T-helper 17 cell (primary cell): ENCODE results near the gene EIF4E3. TPM values are rescaled to one million over a fixed set of nuclear protein-coding genes. Genes with fewer than 3 reads are reported as not detected.

ENCODE experiments used
- ATAC-seq: fragments of 150-1000 bp; cut with Tn5 transposase; 2 replicates; pipeline ENCODE4 v1.10.0; 2021; ENCODE audit warnings: mild to moderate bottlenecking, moderate library complexity
- DNase-seq, 3 donors: peaks; one replicate each; pipeline versions ENCODE4 v3.0.0 to v3.0.0-alpha.2; 2020 to 2021
- H3K9me3 ChIP-seq: one replicate; pipeline ENCODE4 v1.7.0; 2013; ENCODE audit warnings: low read length, mild to moderate bottlenecking; ENCODE audit not compliant: control insufficient read depth, poor library complexity, severe bottlenecking
- H3K27ac Mint-ChIP-seq: one replicate; pipeline ENCODE4 v1.8.0; 2022; ENCODE audit warnings: mild to moderate bottlenecking, moderate library complexity, mixed read lengths
- H3K27me3 Mint-ChIP-seq: one replicate; pipeline ENCODE4 v1.8.0; 2022; ENCODE audit warnings: mixed read lengths
- H3K36me3 Mint-ChIP-seq: one replicate; pipeline ENCODE4 v1.8.0; 2022; ENCODE audit warnings: low read depth, mixed read lengths
- H3K4me1 Mint-ChIP-seq: one replicate; pipeline ENCODE4 v1.8.0; 2022; ENCODE audit warnings: mild to moderate bottlenecking, mixed read lengths
- H3K4me3 Mint-ChIP-seq: one replicate; pipeline ENCODE4 v1.8.0; 2022; ENCODE audit warnings: mild to moderate bottlenecking, moderate library complexity, mixed read lengths
- total RNA-seq, 4 donors: library from RNA in 2 of 4; stranded (reverse) in 2 of 4; gene quantifications; one replicate each; pipeline ENCODE4 v1.2.3 and lab custom pipeline; 2022 to 2026

Gene EIF4E3
- total RNA-seq, 2 donors from 2014 or later: 41.4 to 63.7 TPM

DNA sequence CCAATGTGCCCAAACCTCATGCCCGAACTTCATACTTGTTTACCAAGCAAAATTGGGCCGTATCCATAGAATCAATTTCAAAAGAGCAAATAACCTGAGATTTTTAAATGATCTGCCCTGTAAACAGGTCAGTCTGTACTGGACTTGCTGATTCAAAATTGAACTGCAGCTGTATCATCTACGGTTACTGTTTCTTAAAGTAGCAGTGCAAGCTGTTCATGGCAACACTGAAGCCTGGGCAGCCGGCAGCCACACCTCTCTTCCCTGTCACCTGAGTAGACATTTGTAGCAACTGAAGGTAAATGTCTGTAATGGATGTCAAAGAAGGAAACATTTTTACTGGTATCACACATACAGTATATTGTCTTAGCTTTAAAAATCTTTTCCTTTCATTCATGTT is 10.6 kb downstream of the EIF4E3 start:
- H3K27me3 Mint-ChIP-seq: no peaks in the 10 kb centered on the region
- H3K27ac Mint-ChIP-seq: peak overlapping the region; percentile 89
- no peak for DNase-seq
- H3K4me1 Mint-ChIP-seq: peaks cover 74% of the 10 kb centered on the region
- ATAC-seq: no peak
- no peaks in the 10 kb centered on the region for H3K9me3 ChIP-seq
- no peaks in the 10 kb centered on the region for H3K36me3 Mint-ChIP-seq
- H3K4me3 Mint-ChIP-seq: no peak overlapping the region

- H3K27ac Mint-ChIP-seq: peak overlapping the region; percentile 89
- H3K4me3 Mint-ChIP-seq: peak overlapping the region; percentile 52
- no peaks in the 10 kb centered on the region for H3K9me3 ChIP-seq
- no peaks in the 10 kb centered on the region for H3K36me3 Mint-ChIP-seq
- DNase-seq (no peak), ATAC-seq (no peak)
- H3K27me3 Mint-ChIP-seq: no peaks in the 10 kb centered on the region
- peaks cover 63% of the 10 kb centered on the region for H3K4me1 Mint-ChIP-seq
These were observed 12.2 kb downstream of the EIF4E3 start for GRCh38 chr3:71713041-71713440.

DNA sequence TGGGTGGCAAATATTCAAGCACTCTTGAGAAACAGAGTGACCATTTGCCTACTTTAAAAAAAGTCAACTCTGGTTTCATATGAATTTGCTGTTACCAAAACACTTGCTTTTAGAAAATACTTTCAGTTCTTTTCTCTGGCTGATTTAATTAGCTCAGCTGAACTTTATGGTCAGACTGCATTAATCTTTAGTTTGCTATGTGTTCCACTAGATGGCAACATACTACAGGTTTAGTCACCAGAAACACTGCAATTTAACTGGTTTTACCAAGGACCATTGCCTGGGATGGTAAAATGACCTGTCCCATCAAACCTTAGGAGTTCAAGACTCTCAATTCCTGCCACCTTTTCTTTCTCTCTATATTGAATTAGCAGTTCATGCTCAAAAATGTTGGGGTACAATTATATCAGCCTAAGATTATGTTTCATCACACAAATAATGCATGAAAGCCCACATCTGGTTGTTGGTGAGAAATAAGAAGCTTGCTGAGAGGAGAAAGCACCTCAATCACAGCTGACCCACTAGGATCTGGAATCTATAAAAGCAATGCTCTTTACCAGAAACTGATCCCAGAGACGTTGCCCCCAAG is 14.2 kb downstream of the EIF4E3 start:
- DNase-seq (no peak), ATAC-seq (peak; percentile 76)
- peaks cover 50% of the 10 kb centered on the region for H3K4me1 Mint-ChIP-seq
- H3K27ac Mint-ChIP-seq: no peak overlapping the region
- no peaks in the 10 kb centered on the region for H3K9me3 ChIP-seq
- no peaks in the 10 kb centered on the region for H3K36me3 Mint-ChIP-seq
- H3K4me3 Mint-ChIP-seq: no peak overlapping the region
- H3K27me3 Mint-ChIP-seq: no peaks in the 10 kb centered on the region

DNA sequence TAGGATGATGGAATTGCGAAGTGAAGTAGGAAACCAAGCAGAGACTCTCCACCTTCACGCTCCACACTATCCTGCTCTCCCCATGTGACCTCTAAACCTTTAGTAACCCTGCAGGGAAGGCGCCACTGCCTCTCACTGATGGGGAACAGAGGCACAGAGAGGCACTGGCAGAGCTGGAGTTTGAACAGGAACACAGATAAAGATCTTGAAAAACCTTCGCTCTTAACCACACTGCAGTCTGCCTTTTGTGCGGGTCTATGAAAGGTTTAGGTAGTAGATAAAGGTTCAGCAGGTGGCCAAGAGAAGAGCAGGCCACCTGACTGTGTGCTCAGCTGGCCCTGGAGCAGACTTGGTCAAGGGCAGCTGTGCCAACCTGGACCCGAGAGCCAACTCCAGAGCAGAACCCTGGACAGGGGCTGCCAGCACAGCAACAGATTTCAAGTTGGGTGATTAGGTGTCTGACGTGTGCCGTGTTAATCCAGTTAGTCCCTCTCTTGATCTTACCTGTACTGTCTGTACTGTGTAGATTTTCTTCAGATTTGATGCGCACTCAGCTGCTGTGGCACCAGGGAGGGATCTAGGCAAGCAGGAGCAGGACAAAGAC is 15.2 kb downstream of the EIF4E3 start:
- Mint-ChIP-seq H3K4me1 (peaks cover 58% of the 10 kb centered on the region), H3K27me3 (no peaks in the 10 kb centered on the region), H3K4me3 (peak overlapping the region; percentile 72), H3K36me3 (no peaks in the 10 kb centered on the region), H3K27ac (peak overlapping the region; percentile 89)
- no peak for DNase-seq
- ATAC-seq: peak; percentile 61
- H3K9me3 ChIP-seq: no peaks in the 10 kb centered on the region

DNA sequence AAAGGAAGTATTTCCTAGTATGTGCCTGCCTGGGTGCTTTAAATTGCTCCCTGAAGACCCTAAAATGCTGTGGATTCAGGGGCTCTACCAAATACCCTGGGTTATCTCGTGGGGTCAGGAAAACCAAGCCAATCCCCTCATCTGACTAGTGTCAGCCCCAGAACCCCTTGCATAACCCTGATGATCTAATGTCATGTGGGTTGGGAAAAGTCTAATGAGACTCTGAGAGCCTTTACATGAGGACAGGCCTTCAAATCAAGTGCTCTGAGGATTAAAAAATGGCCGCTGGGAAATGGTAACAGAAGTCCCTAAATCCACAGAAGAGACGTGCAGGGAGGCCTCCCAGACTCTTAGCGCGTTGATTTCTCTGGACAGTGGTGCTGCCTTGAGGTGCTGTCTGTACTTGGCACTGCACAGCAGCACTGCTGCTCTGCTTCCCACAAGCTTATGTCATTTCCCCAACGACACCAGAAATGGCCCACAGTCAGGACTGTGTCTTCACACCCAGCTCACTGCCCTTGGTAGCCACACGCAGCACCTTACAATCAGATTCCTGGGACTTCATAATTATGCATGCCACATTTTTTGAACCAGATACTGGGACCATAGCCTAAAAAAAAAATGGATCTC is 16.6 kb downstream of the EIF4E3 start:
- Mint-ChIP-seq H3K4me1 (peaks cover 56% of the 10 kb centered on the region), H3K27ac (no peak overlapping the region), H3K36me3 (peaks cover 2% of the 10 kb centered on the region), H3K27me3 (no peaks in the 10 kb centered on the region), H3K4me3 (no peak overlapping the region)
- DNase-seq (no peak), ATAC-seq (no peak)
- H3K9me3 ChIP-seq: no peaks in the 10 kb centered on the region

DNA sequence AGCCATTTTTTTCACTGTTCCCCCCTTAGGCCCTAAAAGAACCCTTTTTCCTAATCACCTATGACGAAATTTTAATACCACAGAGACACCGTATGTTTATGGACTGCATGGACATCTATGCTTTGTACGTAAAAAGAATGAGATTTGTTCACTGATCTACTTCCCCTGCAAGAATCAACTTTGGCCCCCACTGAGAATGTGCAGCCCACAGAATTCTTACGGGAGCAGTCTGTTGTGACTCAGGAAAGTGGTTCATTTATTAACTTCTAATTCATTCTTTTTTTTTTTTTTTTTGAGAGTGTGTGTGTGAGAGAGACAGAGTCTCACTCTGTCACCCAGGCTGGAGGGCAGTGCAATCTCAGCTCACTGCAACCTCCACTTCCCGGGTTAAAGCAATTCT is 17.6 kb downstream of the EIF4E3 start:
- ATAC-seq (no peak), DNase-seq (no peak)
- H3K27ac Mint-ChIP-seq: no peak overlapping the region
- peaks cover 2% of the 10 kb centered on the region for H3K36me3 Mint-ChIP-seq
- no peaks in the 10 kb centered on the region for H3K9me3 ChIP-seq
- H3K27me3 Mint-ChIP-seq: no peaks in the 10 kb centered on the region
- peaks cover 48% of the 10 kb centered on the region for H3K4me1 Mint-ChIP-seq
- H3K4me3 Mint-ChIP-seq: no peak overlapping the region

GRCh38 chr3:71705681-71706080 is 19.5 kb downstream of the EIF4E3 start:
- H3K4me1 Mint-ChIP-seq: peaks cover 55% of the 10 kb centered on the region
- H3K27me3 Mint-ChIP-seq: no peaks in the 10 kb centered on the region
- ATAC-seq (no peak), DNase-seq (no peak)
- no peaks in the 10 kb centered on the region for H3K9me3 ChIP-seq
- peaks cover 2% of the 10 kb centered on the region for H3K36me3 Mint-ChIP-seq
- H3K27ac Mint-ChIP-seq: peak overlapping the region; percentile 95
- H3K4me3 Mint-ChIP-seq: peak overlapping the region; percentile 39

GRCh38 chr3:71704915-71705314 is 20.3 kb downstream of the EIF4E3 start:
- Mint-ChIP-seq H3K36me3 (peaks cover 2% of the 10 kb centered on the region), H3K4me3 (no peak overlapping the region), H3K4me1 (peaks cover 52% of the 10 kb centered on the region), H3K27ac (peak overlapping the region; percentile 95), H3K27me3 (no peaks in the 10 kb centered on the region)
- no peaks in the 10 kb centered on the region for H3K9me3 ChIP-seq
- DNase-seq (no peak), ATAC-seq (no peak)

- no peaks in the 10 kb centered on the region for H3K9me3 ChIP-seq
- Mint-ChIP-seq H3K4me1 (peaks cover 45% of the 10 kb centered on the region), H3K27ac (peak overlapping the region; percentile 95), H3K27me3 (no peaks in the 10 kb centered on the region), H3K4me3 (no peak overlapping the region), H3K36me3 (peaks cover 2% of the 10 kb centered on the region)
- ATAC-seq: peak; percentile 38
- no peak for DNase-seq
These were observed 21.4 kb downstream of the EIF4E3 start for GRCh38 chr3:71703797-71704196.

- DNase-seq: no peak
- Mint-ChIP-seq H3K27me3 (no peaks in the 10 kb centered on the region), H3K27ac (peak overlapping the region; percentile 95), H3K4me3 (peak overlapping the region; percentile 76), H3K36me3 (peaks cover 6% of the 10 kb centered on the region), H3K4me1 (peaks cover 52% of the 10 kb centered on the region)
- H3K9me3 ChIP-seq: no peaks in the 10 kb centered on the region
- peak; percentile 77 for ATAC-seq
These were observed 22.8 kb downstream of the EIF4E3 start for GRCh38 chr3:71702131-71703024.

GRCh38 chr3:71701251-71701762 is 23.9 kb downstream of the EIF4E3 start:
- DNase-seq (no peak), ATAC-seq (no peak)
- Mint-ChIP-seq H3K4me1 (peaks cover 52% of the 10 kb centered on the region), H3K36me3 (peaks cover 7% of the 10 kb centered on the region), H3K27ac (peak overlapping the region; percentile 95), H3K4me3 (peak overlapping the region; percentile 28), H3K27me3 (no peaks in the 10 kb centered on the region)
- no peaks in the 10 kb centered on the region for H3K9me3 ChIP-seq

GRCh38 chr3:71695000-71695482 is 30.2 kb downstream of the EIF4E3 start:
- ATAC-seq: no peak
- Mint-ChIP-seq H3K27me3 (no peaks in the 10 kb centered on the region), H3K36me3 (peaks cover 6% of the 10 kb centered on the region), H3K4me3 (no peak overlapping the region), H3K4me1 (peaks cover 16% of the 10 kb centered on the region), H3K27ac (peak overlapping the region; percentile 49)
- no peaks in the 10 kb centered on the region for H3K9me3 ChIP-seq
- no peak for DNase-seq
